HG02571 (cell line): ENCODE measurements around the gene CYP26B1.

ENCODE experiments used
- ATAC-seq: cut with Tn5 transposase; IDR thresholded peaks from one replicate; pipeline ENCODE4 v1.9.1; 2021; ENCODE audit warnings: mild to moderate bottlenecking, moderate library complexity; ENCODE audit not compliant: unreplicated experiment

Gene CYP26B1

GRCh38 chr2:72141881-72142451, 5.7 kb downstream of the CYP26B1 start:
- ATAC-seq = no peak

GRCh38 chr2:72141032-72141645, 6.5 kb downstream of the CYP26B1 start:
- ATAC-seq = no peak

- ATAC-seq = no peak
Observed at GRCh38 chr2:72140621-72140960, 7.1 kb downstream of the CYP26B1 start.

GRCh38 chr2:72139874-72140620, 7.6 kb downstream of the CYP26B1 start:
- no peak for ATAC-seq

- ATAC-seq = no peak
Observed at GRCh38 chr2:72139471-72139873, 8.2 kb downstream of the CYP26B1 start.

- no peak for ATAC-seq
Observed at GRCh38 chr2:72138921-72139381, 8.7 kb downstream of the CYP26B1 start.

- ATAC-seq = no peak
Observed at GRCh38 chr2:72138011-72138881, 9.4 kb downstream of the CYP26B1 start.

GRCh38 chr2:72137498-72138010, 10.1 kb downstream of the CYP26B1 start:
- ATAC-seq = peak; percentile 77

- ATAC-seq = peak; percentile 16
Observed at GRCh38 chr2:72136933-72137497, 10.6 kb downstream of the CYP26B1 start.

GRCh38 chr2:72136331-72136730, 11.3 kb downstream of the CYP26B1 start:
- ATAC-seq = no peak

GRCh38 chr2:72135921-72136320, 11.7 kb downstream of the CYP26B1 start:
- no peak for ATAC-seq

- ATAC-seq = no peak
Observed at GRCh38 chr2:72134997-72135800, 12.5 kb downstream of the CYP26B1 start.

- ATAC-seq = no peak
Observed at GRCh38 chr2:72134408-72134996, 13.2 kb downstream of the CYP26B1 start.

- no peak for ATAC-seq
Observed at GRCh38 chr2:72133721-72134407, 13.8 kb downstream of the CYP26B1 start.

- no peak for ATAC-seq
Observed at GRCh38 chr2:72132981-72133720, 14.5 kb downstream of the CYP26B1 start.

- ATAC-seq = no peak
Observed at GRCh38 chr2:72131916-72132841, 15.5 kb downstream of the CYP26B1 start.

- ATAC-seq = no peak
Observed at GRCh38 chr2:72131371-72131891, 16.2 kb downstream of the CYP26B1 start.
